GM18505 (cell line): Measurements from ENCODE around the gene ENDOG.
A peak's percentile ranks its signal among the peaks of the same experiment; 100 is the strongest.
"Not testable (repeated sequence)": the region's sequence is repeated elsewhere in the genome, so short reads cannot be mapped to it uniquely, and the experiment has no call there.

Source experiments
- ATAC-seq: cut with Tn5 transposase; IDR thresholded peaks from one replicate; pipeline ENCODE4 v1.9.1; 2021; ENCODE audit not compliant: unreplicated experiment
- POLR2A ChIP-seq: IDR thresholded peaks from 4 replicates; pipeline ENCODE4 v1.6.1; 2011; ENCODE audit warnings: borderline replicate concordance; ENCODE audit not compliant: insufficient read depth, insufficient read length; ENCODE audit errors: extremely low read depth

The ENDOG gene

DNA sequence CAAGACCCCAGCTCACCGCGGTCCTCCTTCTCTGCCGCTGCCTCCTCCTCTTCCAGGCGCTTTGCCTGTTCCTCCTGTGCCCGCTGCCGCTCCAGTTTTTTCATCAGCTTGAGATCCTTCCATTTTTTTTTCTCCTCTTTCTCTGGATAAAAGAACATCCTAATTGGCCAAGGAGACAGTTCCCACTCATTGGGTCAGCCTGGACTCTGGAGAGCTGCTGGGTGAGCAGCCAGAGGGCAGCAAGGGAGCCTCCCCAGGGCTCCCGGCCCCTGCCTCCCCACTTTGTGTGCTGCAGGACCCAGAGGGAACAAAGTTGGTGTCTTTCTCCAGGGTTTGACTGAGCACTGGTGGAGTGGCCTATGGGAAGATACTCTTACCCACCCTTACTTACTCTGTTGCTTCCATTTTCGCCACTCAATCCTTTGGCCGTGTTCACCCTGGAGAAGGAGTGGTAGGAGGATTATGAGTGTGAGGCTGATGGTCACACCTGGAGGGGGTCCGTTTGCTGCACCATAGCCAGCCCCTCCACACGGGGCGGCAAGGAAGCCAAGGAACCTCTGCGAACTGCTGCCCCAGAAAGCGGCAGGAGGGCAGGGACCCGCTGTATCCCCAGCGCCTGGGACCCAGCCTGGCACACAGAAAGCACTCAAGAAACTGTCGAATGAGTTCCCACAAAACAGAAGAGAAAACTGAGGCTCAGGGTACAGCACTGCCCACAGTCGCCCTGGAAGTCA, 10.6 kb downstream of the ENDOG start:
- ATAC-seq, result no peak
- no peak for TF ChIP-seq POLR2A

DNA sequence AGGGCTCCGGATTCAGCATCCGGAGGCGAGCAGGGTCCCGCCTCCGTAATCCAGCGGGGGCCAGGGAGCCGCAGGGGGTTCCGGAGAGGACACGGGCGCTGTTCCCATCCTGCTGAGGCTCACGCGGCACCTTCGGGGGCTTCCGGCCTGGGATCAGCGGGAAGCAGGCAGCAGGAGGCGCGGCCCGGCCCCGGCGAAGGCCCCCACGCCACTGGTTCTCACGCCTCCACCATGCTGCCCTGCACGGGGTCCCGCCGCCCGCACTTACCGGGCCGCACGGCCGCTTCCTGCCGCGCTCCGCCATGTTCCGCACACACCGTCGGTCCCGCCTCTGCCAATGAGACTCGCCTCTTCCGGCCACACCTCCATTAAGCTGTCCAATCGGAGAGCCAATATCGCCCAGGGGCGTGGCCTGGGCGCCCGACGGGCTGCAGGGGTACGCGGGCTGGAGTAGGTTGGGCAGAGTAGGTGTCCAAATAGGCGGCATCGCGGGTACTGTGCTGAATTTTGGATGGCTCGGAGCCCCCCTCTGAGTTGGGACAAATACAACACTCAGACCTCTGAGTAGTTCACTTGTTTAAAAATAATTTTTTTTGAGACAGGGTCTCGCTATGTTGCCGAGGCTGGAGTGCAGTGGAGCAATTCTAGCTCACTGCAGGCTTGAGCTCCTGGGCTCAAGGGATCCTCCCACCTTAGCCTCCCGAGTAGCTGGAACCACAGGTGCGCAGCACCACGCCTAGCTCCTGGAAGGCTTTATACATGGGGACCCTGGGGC, 11.4 kb downstream of the ENDOG start, which contains the start of gene SPOUT1:
TSS of gene SPOUT1 (minus strand) at position 318 of the 775 bp plus-strand sequence. CDS start at position 304, 14 bp downstream.
- peak; percentile 94 for ATAC-seq
- peak; percentile 90 for TF ChIP-seq POLR2A

DNA sequence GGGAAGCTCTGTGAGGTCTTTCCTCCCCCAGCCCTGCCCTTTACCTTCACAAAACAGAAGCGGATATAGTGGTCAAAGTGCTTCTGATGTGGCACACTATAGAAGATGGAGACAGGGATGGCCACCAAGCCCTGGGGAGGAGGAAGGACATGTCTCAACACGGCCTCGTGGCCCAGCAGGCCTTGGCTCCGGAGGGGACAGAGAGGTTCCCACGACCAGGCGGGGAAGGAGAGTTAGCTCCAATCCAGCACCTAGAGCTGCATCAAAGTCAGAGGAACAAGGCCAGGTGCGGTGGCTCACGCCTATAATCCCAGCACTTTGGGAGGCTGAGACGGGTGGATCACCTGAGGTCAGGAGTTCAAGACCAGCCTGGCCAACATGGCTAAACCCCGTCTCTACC, 15.4 kb downstream of the ENDOG start:
- no peak for ATAC-seq
- no peak for TF ChIP-seq POLR2A

DNA sequence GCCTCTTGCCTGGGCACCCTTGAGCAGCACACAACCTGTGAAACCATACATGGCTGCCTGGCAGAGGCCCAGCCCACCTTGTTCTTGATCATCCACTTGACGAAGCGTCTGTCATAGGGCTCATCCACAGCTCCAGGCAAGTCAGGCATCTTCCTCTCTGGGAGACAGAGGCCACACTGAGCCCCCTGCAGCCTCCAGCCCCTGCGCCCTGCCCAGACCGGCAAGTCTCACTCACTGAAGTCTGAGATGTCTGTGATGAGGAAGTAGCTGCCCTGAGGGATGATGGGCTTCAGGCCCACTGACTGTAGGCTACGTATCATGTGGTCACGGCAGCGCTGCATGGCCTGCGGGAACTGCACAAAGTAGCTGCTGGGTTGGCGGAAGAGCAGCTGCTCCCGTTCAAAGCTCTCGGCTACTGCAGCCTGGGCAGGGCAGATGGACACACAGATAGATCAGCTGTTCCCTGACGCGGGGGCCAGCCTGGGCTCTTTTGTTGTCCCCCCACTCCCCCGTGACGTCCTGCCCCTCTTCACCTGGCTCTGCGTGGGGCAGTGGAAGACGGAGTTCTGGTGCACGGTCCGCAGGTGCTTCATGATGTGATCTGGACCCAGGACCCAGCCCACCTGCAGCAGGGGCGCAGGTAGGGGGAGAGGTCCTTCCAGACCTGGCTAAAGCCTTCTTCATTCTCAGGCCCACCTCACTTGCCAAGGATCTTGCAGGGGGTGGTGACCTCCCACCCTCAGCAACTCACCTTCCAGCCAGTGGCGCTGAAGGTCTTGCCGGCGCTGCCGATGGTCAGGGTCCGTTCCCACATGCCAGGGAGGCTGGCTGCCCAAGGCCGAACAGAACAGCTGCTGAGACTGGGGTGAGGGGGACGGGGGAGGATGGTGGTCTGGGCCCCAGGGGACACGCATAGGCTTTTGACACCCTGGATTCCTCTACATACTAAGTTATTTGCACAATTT, 17.2 kb downstream of the ENDOG start:
- no peak for TF ChIP-seq POLR2A
- ATAC-seq, result no peak

- TF ChIP-seq POLR2A, result no peak
- no peak for ATAC-seq
Observed at GRCh38 chr9:128836509-128837145, 18.3 kb downstream of the ENDOG start.

DNA sequence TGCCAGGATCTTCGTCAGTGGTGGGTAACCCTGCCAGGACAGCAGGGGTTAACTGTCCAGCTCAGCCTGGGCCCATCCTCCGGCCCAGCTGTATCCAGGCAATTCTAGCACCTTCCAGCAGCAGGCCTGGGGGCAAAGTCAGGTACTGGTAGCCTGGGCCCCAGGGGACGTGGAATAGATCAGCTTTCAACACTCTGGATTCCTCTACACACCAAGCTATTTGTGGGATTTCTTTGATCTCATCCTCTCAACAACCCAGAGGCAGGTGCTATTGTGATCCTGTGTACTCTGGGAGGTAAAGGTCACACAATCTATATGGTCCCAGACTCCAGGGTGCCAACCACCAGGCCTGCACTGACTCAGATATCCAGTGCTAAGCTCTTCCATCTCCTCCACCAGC, 20.0 kb downstream of the ENDOG start:
- TF ChIP-seq POLR2A, result no peak
- ATAC-seq, result no peak

DNA sequence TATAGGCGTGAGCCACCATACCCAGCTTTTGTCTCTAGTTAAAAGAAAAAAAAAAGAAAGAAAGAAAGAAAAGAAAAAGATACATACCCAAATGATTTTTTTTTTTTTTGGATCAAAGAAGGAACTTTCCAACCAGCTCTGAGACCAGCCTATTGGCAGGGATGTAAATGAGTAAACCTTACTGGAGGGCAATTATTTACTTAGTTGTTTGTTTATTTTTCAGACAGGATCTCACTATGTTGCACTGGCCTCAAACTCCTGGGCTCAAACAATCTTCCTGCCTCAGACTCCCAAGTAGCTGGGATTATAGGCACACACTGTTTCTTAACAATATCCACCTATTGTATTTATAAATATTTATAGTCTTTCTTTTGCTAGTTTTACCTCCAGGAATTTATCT, 22.2 kb downstream of the ENDOG start:
- ATAC-seq, result no peak
- TF ChIP-seq POLR2A, result no peak

DNA sequence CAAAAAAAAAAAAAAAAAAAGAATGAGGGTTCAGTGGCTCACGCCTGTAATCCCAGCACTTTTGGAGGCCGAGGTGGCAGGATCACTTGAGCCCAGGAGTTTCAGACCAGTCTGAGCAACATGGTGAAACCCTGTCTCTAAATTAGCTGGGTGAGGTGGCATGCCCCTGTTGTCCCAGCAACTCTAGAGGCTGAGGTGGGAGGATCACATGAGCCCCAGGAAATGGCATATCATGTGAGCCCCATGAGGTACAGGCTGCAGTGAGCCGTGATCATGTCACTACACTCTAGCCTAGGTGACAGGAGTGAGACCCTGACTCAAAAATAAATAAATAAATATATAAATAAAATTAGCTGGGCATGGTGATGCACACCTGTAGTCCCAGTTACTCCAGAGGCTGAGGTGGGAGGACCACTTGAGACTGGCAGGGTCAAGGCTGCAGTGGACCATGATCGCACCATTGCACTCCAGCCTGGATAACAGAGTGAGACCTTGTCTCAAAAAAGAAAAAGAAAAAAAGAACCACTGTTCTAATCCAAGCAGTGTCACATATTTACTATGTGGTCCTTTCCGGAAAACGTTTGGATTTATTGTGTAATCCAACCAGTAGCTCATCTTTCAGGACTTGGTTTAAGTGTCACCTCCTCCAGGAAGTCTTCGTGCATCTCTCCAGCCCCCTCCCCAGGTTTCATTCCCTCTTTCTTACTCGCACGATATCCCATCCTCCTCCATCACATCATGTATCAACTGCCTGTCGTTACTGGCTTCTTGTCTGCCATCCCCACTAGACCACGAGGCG, 23.6 kb downstream of the ENDOG start:
- no peak for ATAC-seq
- no peak for TF ChIP-seq POLR2A

GRCh38 chr9:128843171-128843570, 24.9 kb downstream of the ENDOG start:
- ATAC-seq, result not testable (repeated sequence)

DNA sequence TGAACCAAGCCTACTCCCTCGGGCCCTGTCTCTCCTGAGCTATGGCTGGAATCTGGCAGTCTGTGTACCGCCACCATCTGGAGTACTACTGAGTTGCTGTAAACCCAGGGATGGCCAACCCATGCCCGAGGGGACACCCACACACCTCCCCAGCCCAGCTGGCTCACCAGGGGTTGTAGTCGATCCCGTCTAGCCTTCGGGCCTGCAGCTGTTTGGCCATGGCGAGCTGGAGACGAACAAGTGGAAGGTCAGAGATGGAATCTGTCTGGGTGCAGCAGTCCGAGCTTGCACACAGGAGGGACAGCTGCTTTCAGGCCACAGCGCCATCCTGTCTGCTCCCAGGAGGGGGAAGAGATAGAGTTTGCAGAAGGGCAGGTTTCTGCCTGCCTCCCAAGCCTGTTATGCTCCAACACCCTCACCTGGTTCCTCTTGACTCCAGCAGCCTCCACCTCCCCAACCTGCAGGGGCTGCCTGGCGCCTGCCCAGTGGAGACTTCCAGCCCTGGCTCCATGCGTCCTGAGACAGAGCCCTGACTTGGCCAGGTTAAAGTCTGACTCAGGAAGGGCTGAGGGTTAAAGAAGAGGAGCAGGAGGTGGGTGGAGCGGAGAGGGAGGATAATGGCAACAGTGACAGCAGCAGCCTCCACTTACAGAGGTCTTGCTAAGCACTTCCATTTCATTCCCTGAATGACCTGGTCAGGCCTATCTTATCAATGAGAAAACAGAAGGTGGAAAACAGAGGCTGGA, 27.1 kb downstream of the ENDOG start:
- no peak for ATAC-seq
- TF ChIP-seq POLR2A, result no peak

DNA sequence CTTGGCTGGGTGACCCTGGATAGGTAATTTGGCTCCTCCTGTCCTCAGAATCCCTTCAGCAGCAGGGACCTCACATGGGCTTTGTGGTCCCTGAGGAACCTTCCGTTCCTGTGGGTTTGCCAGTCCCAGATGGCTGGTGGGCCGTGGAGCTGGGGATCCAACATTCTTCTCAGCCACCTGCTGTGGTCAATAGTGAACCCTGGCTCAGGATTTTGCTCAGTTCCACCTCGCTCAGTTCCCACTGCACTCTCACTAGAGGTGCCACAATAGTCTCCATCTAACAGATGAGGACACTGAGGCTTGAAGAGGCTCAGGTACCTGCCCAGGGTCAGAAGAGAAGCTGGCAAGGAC, 28.4 kb downstream of the ENDOG start:
- no peak for TF ChIP-seq POLR2A
- ATAC-seq, result no peak
